Daoy (cell line): ENCODE data around the gene GVQW3. TPM values are rescaled to one million over a fixed set of nuclear protein-coding genes. Genes with fewer than 3 reads are reported as not detected.

Experiments used
- DNase-seq: peaks from one replicate; pipeline ENCODE4 v3.0.0-alpha.2; 2015; ENCODE audit warnings: low read depth
- total RNA-seq: library from RNA; depleted of rRNA; stranded (reverse); fragments of >200 nt; shearing (Covaris generic); gene quantifications from 2 replicates; pipeline ENCODE4 v1.2.3, GENCODE V29; 2014; rRNA removed

Gene GVQW3
- 0.34 and 0.57 TPM in 2 replicates for total RNA-seq

DNA sequence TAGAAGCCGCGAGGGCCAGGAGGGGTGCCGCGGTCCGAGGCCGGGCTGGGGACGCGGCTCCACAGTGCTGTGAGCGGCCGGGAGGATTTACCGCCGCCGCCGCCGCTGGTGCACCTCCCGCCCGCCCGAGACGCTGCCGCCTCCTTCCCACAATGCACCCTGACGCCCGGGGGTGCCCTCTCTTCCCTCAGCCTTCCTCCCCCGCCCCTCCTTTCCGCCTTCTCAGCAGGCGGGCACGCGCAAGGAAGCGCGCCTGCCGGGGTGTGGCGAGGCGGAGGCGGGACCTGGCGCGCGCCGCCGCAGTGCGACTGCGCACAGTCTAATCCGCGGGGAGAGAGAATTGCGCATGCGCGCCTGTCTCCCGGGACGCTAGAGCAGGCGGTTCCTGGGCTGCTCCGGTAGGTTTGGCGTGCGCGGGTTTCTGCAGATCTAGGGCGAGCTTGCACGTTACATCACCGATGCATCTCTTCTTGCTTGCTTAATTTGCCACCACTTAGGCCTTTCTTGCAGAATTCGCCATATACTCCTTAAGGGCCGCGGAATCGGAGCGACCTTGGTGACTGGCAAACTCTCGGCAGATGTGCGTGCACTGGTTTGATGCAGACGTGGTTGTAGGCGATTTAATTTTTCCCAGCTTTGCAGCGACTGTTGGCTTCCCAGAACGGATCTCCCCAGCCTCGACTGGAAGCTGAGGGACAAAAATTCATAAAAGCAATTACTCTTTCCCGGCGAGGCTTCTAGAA, at the start of gene GVQW3, which contains the start of gene THAP12:
TSS of gene GVQW3 (plus strand) at position 347 of the 743 bp plus-strand sequence. CDS start 506 bp downstream, outside the sequence.
TSS of gene THAP12 (minus strand) at position 156 of the 743 bp plus-strand sequence. CDS start 296 bp downstream, outside the sequence.
- peak; percentile 99 for DNase-seq

DNA sequence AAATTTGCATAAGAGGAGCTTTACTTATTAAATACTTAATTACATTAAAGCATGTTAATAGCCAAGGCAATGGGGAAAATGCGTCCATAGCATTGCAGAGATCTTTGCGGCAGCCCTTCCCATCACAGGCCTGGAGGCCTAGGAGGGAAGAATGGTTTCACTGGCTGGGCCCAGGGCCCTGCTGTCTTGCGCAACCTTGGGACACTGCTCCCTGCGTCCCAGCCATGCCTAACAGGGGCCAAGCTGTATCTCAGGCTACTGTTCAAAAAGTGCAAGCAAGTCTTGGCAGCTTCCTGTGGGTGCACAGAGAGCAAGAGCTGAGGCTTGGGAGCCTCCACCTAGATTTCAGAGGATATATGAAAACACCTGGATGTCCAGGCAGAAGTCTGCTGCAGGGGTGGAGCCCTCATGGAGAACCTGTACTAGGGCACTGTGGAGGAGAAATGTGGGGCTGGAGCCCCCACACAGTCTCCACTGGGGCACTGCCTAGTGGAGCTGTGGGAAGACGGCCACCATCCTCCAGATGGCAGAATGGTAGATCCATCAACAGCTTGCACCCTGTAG, 46.2 kb upstream of the GVQW3 start:
- DNase-seq = no peak

DNA sequence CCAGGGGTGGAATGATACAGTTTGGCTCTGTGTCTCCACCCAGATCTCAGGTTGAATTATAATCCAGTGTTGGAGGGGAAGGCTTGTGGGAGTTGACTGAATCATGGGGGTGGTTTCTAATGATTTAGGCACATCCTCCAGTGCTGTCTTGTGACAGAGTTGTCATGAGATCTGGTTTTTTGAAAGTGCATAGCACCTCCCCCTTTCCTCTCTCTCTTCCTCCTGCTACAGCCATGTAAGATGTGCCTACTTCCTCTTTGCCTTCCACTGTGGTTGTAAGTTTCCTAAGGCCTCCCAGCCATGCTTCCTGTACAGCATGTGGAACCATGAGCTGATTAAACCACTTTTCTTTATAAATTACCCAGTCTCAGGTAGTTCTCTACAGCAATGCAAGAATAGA, 45.3 kb upstream of the GVQW3 start:
- DNase-seq = no peak

DNA sequence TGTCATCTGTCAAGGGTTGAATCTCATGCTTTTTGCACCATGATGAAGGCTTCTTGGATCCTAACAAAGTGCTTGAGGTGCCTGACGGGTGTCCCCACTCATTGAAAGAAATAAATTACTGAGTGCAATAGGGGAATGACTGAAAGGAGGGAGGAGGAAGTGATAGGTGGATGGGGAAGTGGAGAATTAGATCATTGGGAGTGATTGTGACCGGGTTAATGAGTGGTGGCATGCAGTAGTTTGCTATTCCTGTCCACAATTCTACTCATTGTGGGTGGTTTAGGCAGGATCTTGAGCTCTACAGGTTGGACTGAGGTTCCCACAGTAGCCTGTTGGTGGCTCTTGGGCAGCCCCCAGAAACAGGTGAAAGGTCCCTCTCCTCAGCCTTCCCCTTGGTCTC, 44.5 kb upstream of the GVQW3 start:
- no peak for DNase-seq

DNA sequence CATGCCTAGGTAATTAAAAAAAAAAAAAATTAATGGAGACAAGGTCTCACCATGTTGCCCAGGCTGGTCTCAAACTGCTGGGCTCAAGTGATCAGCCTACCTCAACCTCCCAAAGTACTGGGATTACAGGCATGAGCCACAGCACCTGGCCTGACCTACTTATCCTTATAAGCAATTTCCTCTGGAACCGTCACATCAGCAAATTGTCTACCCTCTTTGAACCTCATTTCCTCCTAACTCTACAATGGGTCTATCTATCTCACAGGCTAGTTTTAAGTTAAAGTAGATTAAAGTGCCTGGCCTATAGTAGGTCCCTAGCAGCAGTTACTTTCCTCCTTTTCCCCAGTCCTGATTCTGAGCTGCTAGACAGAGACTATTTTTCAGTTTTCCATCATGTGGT, 43.7 kb upstream of the GVQW3 start:
- DNase-seq = no peak

DNA sequence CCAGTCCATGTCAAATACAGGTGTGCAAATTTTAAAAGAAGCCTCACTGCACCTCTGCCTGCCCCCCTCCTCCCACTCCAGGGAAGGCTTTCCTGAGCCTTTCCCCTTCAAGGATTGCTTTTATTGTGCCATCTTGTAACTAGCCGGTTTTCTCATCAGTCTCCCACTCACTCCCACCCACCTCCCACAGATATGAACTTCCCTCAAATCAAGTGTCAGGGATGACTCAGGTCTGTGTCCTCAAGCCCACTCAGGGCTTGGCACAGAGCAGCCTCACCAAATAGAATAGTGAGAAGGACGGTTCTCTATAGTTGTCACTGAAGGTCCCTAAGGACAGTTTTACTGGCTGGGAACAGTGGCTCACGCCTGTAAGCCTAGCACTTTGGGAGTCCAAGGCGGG, 43.2 kb upstream of the GVQW3 start:
- DNase-seq = no peak

DNA sequence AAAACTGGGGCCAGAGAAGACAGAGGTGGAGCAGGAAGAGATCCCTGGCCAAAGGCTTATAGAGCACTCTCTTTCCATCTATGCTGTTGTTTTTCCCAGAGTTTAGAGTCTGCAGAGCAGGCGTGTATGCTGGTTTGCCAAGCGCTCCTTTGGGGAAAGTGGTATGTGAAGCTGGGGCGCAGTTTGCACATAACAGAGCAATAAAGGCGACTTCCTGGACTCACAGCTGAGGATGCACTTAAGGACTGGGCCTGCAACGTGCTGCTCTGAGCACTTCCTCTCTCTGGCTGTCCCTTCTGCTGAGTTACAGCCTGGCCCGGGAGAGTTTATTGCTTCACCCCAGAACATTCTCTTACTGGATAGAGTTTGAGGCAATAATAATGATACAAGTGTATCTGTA, 41.9 kb upstream of the GVQW3 start:
- DNase-seq = no peak

DNA sequence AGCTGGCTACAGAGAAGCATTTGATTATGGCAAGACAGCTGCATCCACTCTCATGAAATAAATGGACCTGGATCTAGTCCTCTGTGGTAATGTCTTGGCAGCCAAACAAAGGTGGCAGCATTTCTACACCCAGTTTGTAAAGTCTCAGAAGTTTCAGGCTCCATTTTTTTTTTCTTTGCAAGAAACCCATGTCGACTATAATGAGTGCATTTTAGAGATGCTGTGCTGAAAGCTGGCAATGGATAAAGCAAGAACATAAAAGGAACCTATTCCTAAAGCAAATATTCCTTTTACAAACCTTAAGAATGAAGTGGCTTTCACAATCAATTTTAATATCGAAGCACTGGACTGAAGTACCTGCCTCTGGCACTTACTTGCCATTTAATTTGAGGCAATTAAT, 33.7 kb upstream of the GVQW3 start:
- DNase-seq = no peak

DNA sequence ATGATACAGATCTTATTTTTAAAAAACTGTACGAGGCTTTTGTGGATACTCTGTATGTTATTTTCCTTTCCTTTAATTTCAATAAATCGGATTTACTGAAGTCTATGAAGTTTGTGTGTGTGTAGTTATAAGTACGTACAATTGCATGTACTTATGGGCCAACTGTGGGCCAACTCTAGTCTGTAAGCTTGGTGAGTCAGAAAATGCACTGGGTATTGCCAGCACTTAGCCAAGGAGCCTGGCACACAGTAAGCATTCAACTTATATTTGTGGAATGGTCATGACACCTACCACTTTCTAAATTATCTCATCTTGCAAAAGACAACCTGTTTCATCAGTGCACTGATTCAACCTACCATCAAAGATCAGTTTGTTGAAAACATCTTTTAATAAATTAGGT, 32.8 kb upstream of the GVQW3 start:
- no peak for DNase-seq

DNA sequence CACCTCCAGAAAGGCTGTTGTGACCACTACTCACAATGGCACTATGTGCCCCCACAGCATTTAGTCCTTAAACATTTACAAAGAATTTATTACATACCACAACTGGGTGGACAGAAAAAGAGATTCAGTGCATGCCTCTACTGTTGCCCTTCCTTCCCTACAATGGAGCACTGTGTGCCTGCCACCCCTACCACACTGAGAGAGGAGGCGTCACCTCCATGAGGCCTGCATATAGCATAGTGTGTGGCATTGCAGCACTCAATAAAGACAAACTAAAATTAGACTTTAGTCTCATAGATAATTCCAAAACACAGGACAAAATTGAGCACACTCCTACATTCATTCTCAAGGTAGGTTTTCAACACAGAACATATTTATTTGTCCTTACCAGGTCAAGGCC, 26.0 kb upstream of the GVQW3 start:
- DNase-seq = no peak

DNA sequence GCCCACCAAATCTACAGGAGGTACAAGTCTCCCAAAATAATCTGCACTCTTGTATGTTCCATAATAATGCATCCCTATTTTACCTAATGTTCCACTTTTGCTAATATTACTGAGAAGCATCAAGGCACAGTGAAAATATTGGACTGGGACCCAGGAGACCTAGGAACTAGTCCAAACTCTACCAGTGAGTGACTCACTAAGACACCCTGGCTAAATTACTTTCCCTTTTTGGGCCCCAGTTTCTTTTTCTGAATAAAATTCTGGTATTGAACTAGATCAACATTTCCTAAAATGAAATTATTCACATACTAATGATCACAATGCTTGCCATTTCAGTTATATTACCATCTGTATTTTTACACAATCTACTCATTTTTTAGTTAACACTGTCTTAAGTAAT, 19.7 kb upstream of the GVQW3 start:
- no peak for DNase-seq

DNA sequence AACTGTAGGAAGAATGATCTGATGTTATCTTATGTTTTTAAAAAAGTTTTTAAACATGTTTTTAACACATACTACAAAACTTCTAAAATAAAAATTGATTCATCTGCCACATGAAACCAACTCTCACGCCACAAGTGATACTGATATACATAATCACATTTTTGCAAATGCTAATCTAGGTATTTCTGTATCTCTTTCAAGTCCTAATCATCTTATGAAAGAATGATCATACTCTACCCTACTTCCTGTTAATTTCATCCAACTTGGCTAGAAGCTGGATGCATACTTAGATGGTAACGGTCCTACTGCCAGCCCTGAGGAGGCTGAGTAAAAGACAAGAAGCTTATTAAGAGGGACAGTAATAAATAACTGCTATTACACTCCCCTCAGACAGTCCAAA, 19.3 kb upstream of the GVQW3 start:
- DNase-seq = no peak

DNA sequence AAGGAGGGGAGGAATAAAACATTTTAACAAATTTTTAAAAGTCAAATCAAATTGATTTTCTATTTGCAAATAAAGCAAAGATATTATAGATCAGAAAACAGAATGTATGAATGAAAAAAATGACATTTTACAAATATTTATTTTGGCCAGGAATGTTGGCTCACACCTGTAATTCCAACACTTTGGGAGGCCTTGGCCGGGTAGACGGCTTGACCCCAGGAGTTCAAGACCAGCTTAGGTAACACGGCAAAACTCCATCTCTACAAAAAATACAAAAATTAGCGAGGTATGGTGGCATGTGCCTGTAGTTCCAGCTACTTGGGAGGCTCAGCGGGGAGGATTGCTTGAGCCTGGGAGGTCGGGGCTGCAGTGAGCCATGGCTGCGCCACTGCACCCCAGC, 18.4 kb upstream of the GVQW3 start:
- no peak for DNase-seq

DNA sequence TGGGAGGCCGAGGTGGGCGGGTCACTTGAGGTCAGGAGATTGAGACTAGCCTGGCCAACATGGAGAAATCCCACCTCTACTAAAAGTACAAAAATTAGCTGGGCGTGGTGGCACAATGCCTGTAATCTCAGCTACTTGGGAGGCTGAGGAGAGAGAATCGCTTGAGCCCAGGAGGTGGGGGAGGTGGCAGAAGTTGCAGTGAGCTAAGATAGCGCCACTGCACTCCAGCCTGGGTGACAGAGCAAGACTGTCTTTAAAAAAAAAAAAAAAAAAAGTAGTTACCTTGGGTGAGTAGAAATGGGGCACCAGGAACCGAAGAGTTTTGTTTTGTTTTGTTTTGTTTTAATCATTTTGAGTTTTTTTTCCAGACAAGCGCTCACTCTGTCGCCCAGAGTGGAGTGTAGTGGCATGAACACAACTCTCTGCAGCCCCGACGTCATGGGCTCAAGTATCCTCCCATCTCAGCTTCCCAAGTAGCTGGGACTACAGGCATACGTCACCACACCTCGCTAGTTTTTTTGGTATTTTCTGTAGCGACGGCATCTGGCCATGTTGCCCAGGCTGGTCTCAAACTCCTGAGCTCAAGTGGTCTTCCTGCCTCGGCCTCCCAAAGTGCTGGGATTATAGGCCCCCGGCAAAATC, 16.0 kb upstream of the GVQW3 start:
- no peak for DNase-seq

DNA sequence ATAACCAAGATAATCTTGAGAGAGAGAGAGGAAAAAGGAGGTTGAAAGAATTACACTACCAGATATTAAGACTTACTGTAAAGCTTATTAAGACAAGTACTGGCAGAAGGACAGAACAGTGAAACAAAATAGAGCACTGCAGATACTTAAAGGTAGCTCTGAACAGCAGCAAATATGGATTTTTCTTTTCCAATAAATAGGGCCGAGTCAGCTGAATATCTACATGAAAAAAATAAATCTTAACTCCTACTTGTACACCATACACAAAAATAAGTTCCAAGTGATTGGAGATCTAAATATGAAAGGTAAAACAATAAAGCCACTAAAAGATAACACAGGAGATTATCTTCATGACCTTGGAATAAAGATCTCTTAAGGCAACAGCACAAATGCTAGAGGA, 12.6 kb upstream of the GVQW3 start:
- no peak for DNase-seq

DNA sequence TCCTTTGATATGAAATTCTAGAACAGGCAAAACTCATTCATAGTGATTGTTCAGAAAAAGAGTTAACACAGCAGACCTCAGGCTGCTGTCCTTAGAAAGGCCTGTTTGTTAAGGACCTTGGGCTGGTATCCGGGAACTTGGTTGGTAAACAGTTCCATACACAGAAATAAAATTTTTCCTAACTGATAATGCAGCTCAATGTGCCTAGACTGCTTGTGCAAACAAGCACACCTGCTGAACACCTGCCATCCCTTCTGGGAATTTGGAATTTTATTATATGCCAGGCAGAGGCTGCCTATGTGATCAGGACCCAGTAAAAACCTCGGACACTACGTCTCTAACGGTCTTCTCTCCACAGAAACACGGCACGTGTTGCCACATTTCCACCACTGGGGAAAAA, 11.7 kb upstream of the GVQW3 start:
- no peak for DNase-seq

DNA sequence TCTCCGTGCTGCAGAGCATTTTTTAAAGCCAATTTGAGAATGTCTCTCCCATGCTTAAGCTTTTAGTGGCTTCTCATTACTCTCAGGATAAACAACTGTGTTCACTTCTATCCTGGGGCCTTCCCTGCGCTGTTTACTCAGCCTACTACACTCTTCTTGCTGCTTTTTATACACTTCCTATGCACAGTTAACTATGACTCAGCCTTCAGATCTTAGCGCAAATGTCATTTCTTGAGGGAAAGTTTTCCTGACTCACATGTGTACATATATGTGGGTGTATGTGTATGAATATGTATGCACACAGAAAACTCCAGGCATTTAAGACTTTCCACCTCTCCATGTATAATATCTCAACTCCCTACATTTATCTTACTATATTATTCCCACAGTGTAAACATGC, 10.0 kb upstream of the GVQW3 start:
- DNase-seq = peak; percentile 68

DNA sequence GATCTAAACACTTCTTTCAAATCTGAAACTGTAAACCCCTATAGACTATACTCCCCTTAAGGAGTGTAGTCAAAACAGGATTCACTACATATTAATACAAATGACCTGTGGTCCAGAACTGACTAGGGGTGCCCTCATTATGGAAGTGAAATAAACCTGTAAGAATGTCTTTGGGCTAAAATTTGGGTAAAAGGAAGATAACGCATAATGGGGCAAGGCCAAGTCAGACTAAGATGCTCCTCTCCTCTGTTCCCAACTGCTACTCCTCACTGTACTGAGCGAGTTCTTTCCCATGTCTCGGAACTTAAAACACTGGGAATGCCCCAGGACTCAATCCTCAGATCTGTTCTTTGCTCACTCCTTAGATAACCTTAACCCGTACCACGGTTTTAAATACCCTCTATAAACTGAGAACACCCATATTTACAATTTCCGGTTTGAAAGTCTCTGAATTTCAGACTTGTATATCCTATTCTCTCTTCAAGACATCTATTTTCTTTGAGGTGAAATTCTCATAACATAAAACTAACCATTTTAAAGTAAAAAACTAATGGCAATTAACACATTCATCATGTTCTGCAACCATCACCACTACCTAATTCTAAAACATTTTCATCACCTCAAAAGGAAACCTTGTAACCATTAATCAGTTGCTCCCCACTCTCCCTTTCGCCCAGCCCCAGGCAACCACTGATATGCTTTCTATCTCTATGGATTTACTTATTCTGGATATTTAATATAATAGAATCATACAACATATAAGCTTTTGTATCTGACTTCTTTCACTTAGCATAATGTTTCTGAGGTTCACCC, 4.2 kb upstream of the GVQW3 start:
- no peak for DNase-seq

DNA sequence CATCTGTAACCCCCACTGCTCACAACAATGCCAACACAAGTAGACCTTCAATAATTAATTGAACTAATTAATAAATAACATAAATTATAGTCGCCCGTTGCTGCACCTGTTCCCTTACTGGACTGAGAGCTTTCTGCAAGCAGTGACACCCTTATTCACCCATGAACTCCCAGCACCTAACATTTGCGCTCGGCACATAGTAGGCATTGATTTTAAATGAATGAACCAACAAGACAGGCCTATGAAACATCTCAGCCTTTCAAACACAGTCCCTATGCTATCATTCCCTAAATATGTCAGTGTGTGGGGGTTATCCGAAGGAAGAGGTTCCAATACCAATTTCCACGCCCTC, 1.3 kb upstream of the GVQW3 start:
- no peak for DNase-seq

DNA sequence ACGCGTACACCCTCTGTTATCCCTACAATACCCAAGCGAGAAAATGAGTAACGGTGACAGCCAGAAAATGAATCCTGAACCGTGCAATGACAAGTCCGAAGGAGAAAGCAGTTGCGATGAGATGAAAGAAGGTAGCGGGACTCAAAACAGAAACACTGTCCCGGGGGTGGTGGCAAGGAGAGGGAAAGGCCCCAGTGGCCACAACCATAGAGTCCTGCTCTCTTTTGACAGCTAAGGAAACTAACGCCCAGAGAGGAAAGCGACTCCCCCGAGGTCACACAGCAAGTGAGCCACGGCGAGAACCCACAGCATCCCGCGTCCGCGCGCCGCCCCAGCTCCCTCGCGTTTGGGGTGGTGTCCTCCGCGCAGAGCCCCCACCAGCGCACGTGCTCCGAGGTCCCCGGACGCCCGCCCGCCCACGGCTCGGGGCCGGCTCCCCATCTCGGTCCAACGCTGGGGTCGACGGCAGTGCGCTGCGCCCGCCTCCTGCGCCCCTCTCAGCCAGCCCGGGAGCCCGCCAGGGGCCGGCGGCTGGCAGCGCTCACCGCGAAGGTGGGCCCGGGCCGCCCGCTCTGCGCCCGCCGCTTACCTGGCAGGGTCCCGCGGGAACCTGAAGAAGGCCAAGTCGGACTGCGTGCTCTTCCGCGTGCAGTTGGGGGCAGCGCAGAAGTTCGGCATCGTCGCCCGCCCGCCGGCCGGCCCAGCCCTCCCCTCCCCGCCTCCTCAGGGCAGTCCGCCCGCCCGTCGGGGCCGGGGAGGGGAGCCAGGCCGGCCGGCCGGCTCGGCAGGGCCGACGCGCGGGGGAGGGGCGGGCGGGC, 755 bp upstream of the GVQW3 start:
- no peak for DNase-seq

DNA sequence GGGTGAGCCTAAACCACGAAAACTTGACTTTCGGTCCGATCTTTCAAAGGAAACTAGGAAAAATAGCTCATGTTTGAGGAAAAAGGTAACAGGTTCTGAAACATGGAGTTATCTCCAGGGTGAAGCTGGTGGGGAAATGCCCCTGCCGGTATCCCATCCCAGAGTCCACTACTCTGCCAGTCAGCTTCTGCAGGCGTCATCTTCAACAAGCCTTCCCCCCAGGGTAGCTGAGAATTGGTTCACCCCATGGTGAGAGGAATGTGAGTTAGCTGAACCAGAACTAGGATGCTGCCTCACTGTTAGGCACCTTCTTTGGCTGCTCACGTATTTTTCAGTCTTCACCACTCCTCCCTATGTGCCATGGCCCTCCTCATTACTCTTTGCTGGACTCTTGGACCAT, 1.1 kb downstream of the GVQW3 start:
- peak; percentile 3 for DNase-seq

DNA sequence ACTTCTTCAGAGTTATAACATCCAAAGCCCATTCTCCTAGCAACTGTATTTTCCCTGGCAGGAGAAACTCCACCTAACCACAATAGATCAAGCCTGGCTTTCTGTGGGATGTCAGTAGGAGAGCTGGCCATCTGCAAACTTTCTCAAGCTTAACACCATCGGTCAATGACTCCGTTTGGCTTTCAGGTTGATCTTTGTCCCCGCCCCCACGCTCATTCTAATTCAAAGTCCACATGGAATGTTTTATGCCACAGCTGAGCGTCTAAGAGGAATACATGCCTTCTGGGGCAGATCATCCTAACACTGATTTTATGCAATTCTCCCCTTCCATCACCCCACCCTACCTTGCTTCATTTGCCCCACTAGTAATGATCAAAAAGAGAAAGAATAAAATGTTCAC, 4.8 kb downstream of the GVQW3 start:
- no peak for DNase-seq
